NCI-H2171 (cell line): Measurements from ENCODE around the gene ANKS1B.
"Not testable (repeated sequence)": the region's sequence is repeated elsewhere in the genome, so short reads cannot be mapped to it uniquely, and the experiment has no call there.

Experiments used
- DNase-seq: peaks from one replicate; lab custom pipeline; 2025; lab: John Stamatoyannopoulos, UW

The ANKS1B gene

GRCh38 chr12:99759444-99759843, 225.3 kb downstream of the ANKS1B start:
- DNase-seq, result no peak

- DNase-seq, result no peak
Measured at GRCh38 chr12:99758997-99759396, 225.7 kb downstream of the ANKS1B start.

- DNase-seq, result no peak
Measured at GRCh38 chr12:99752740-99753139, 232.0 kb downstream of the ANKS1B start.

- no peak for DNase-seq
Measured at GRCh38 chr12:99746538-99746937, 238.2 kb downstream of the ANKS1B start.

GRCh38 chr12:99745895-99746294, 238.8 kb downstream of the ANKS1B start:
- no peak for DNase-seq

- no peak for DNase-seq
Measured at GRCh38 chr12:99745121-99745520, 239.6 kb downstream of the ANKS1B start.

GRCh38 chr12:99736760-99737269, 247.9 kb downstream of the ANKS1B start:
- DNase-seq, result no peak

GRCh38 chr12:99732131-99732530, 252.6 kb downstream of the ANKS1B start:
- DNase-seq, result no peak

- no peak for DNase-seq
Measured at GRCh38 chr12:99722690-99723486, 261.8 kb downstream of the ANKS1B start.

GRCh38 chr12:99721715-99722275, 262.9 kb downstream of the ANKS1B start:
- DNase-seq, result no peak

- DNase-seq, result not testable (repeated sequence)
Measured at GRCh38 chr12:99720083-99720465, 264.7 kb downstream of the ANKS1B start.

- DNase-seq, result not testable (repeated sequence)
Measured at GRCh38 chr12:99719411-99720082, 265.2 kb downstream of the ANKS1B start.

- not testable (repeated sequence) for DNase-seq
Measured at GRCh38 chr12:99715841-99716510, 268.8 kb downstream of the ANKS1B start.

GRCh38 chr12:99714921-99715320, 269.8 kb downstream of the ANKS1B start:
- DNase-seq, result not testable (repeated sequence)

- no peak for DNase-seq
Measured at GRCh38 chr12:99713946-99714520, 270.7 kb downstream of the ANKS1B start.

GRCh38 chr12:99712281-99712680, 272.5 kb downstream of the ANKS1B start:
- no peak for DNase-seq

GRCh38 chr12:99711246-99711645, 273.5 kb downstream of the ANKS1B start:
- no peak for DNase-seq

- no peak for DNase-seq
Measured at GRCh38 chr12:99709619-99710018, 275.1 kb downstream of the ANKS1B start.

GRCh38 chr12:99709116-99709515, 275.6 kb downstream of the ANKS1B start:
- no peak for DNase-seq

- no peak for DNase-seq
Measured at GRCh38 chr12:99707883-99708282, 276.9 kb downstream of the ANKS1B start.

GRCh38 chr12:99706736-99707473, 277.8 kb downstream of the ANKS1B start:
- no peak for DNase-seq
